Activated CD4-positive, alpha-beta T cell treated with anti-CD3 and anti-CD28 coated beads for 36 hours (primary cell): Measurements from ENCODE around the gene BRCA1. TPM values are rescaled to one million over a fixed set of nuclear protein-coding genes. Genes with fewer than 3 reads are reported as not detected.
"Not testable (repeated sequence)": the region's sequence is repeated elsewhere in the genome, so short reads cannot be mapped to it uniquely, and the experiment has no call there.

Experiments used
- ATAC-seq: fragments of 200-7000 bp; cut with Tn5 transposase; one replicate; pipeline ENCODE4 v1.10.0; 2021; ENCODE audit warnings: mild to moderate bottlenecking, moderate library complexity
- CTCF ChIA-PET: fragments of 350-600 bp; sonication (Branson Sonifier 250); formaldehyde crosslinking; loops from one replicate; lab custom pipeline; 2021; ENCODE audit warnings: antibody characterized with exemption; lab: Charles Lee
- POLR2A ChIA-PET: fragments of 350-600 bp; sonication (Branson Sonifier 250); formaldehyde crosslinking; loops from one replicate; lab custom pipeline; 2021; ENCODE audit warnings: antibody characterized with exemption, inconsistent platforms; lab: Charles Lee
- DNase-seq: peaks from one replicate; pipeline ENCODE4 v3.0.0-alpha.2; 2020
- H3K27ac Mint-ChIP-seq: one replicate; pipeline ENCODE4 v1.8.0; 2021; ENCODE audit warnings: mixed read lengths
- H3K27me3 Mint-ChIP-seq: one replicate; pipeline ENCODE4 v1.8.0; 2021; ENCODE audit warnings: mixed read lengths
- H3K36me3 Mint-ChIP-seq: one replicate; pipeline ENCODE4 v1.8.0; 2021; ENCODE audit warnings: low read depth, mixed read lengths
- H3K4me1 Mint-ChIP-seq: one replicate; pipeline ENCODE4 v1.8.0; 2021; ENCODE audit warnings: mixed read lengths
- H3K4me3 Mint-ChIP-seq: one replicate; pipeline ENCODE4 v1.8.0; 2021; ENCODE audit warnings: mild to moderate bottlenecking, moderate library complexity, mixed read lengths
- H3K9me3 Mint-ChIP-seq: one replicate; pipeline ENCODE4 v1.8.0; 2021; ENCODE audit warnings: low read depth, mixed read lengths
- intact Hi-C, 2 experiments: fragments of 100-400 bp; cut with DNase I in 1 of 2; cut with micrococcal nuclease in 1 of 2; formaldehyde crosslinking; loops; one replicate each; pipeline versions ENCODE4 v1.14.2 to v1.15.1; 2022 to 2024; cut with DNase I, micrococcal nuclease
- total RNA-seq, 2 experiments: library from RNA; stranded (reverse); gene quantifications; one replicate each; pipeline ENCODE4 v1.2.3, GENCODE V29; 2021

The BRCA1 gene
- total RNA-seq, 2 experiments from 2014 or later: 99.9 to 115 TPM

DNA sequence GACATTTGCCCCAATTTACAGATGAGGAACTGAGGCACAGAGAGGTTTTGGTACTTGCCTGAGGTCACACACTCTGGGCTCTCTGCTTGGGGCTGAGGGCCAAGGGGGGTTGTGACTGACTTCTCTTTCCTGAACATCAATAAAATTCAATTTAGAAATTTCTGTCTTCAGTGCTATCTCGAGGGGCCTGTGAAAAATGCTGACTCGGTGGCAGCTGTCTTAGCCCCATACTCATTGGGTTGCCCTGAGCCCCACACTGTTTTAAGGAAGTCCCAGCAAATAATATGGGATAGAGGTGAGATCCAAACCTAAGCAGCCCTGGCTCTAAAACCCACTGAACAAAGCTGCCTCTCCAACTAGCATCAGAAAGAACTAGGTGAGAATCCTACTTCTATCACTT lies 7.0 kb upstream of the BRCA1 start:
- ATAC-seq: no peak
- Mint-ChIP-seq H3K27ac (no peak overlapping the region), H3K4me3 (no peak overlapping the region), H3K27me3 (no peaks in the 10 kb centered on the region), H3K36me3 (peaks cover 45% of the 10 kb centered on the region), H3K4me1 (peaks cover 9% of the 10 kb centered on the region), H3K9me3 (no peaks in the 10 kb centered on the region)
- no peak for DNase-seq
- ChIA-PET POLR2A (interaction anchor here (0.6 kb wide), 1 partner anchor 134 kb away, joined by 4 read pairs; the partner anchor contains the start of gene RPL27), CTCF (interaction anchor here (0.7 kb wide), 1 partner anchor 16 kb away, joined by 3 read pairs; no protein-coding TSS in a partner anchor)
- intact Hi-C loops: no loop called here

DNA sequence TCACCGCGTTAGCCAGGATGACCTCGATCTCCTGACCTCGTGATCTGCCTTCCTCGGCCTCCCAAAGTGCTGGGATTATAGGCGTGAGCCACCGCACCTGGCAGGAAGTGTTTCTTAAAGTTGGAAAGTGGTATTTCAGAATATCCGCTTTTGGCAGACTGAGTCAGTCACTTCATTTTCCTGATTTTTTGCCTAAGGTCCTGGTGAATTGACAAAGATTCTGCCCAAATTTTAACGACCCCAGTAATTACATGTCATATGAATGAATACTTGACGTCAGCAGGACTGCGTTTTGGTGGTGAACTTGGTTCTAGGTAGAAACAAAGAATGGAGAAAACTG lies 4.5 kb upstream of the BRCA1 start:
- ChIA-PET POLR2A (no interaction called here), CTCF (no interaction called here)
- Mint-ChIP-seq H3K4me3 (no peak overlapping the region), H3K27me3 (no peaks in the 10 kb centered on the region), H3K27ac (no peak overlapping the region), H3K9me3 (no peaks in the 10 kb centered on the region), H3K36me3 (peaks cover 42% of the 10 kb centered on the region), H3K4me1 (peaks cover 14% of the 10 kb centered on the region)
- DNase-seq: no peak
- ATAC-seq: no peak
- intact Hi-C loops: loop anchor here in 1 of 2 experiments (10.0 kb wide), 1 partner anchor 185 kb away; no protein-coding TSS in a partner anchor

DNA sequence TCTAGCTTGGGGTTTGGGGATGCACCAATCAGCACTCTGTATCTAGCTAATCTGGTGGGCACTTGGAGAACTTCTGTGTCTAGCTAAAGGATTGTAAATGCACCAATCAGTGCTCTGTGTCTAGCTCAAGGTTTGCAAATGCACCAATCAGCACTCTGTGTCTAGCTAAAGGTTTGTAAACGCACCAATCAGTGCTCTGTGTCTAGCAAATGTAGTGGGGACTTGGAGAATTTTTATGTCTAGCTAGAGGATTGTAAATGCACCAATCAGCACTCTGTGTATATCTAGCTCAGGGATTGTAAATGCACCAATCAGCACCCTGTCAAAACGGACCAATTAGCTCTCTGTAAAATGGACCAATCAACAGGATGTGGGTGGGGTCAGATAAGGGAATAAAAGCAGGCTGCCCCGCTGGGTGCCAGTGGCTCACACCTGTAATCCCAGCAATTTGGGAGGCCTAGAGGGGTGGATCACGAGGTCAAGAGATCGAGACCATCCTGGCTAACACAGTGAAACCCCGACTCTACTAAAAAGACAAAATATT lies 2.2 kb upstream of the BRCA1 start:
- CTCF ChIA-PET: interaction anchor here (0.6 to 1.5 kb wide), 4 partner anchors 42 to 189 kb away, joined by 3 to 5 read pairs (median 3); no protein-coding TSS in a partner anchor
- ATAC-seq, POLR2A ChIA-PET, H3K27me3 Mint-ChIP-seq, DNase-seq, H3K9me3 Mint-ChIP-seq: not testable (repeated sequence)
- peaks cover 19% of the 10 kb centered on the region for H3K4me1 Mint-ChIP-seq
- intact Hi-C loops: loop anchor here in 1 of 2 experiments (10.0 kb wide), 1 partner anchor 187 kb away; no protein-coding TSS in a partner anchor
- H3K27ac Mint-ChIP-seq: peak overlapping the region; percentile 70
- H3K36me3 Mint-ChIP-seq: peaks cover 38% of the 10 kb centered on the region
- H3K4me3 Mint-ChIP-seq: peak overlapping the region; percentile 63

DNA sequence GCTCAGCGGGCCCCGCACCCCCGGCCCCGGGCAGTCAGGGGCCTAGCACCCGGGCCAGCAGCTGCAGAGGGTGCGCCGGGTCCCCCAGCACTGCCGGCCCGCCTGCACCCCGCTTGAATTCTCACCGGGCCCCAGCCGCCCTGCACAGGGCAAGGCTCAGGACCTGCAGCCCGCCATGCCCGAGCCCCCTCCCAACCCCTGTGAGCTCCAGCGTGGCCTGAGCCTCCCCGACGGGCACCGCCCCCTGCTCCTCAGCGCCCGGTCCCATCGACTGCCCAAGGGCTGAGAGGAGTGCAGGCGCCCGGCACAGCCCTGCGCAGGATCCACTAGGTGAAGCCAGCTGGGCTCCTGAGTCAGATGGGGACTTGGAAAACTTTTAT lies 1.7 kb upstream of the BRCA1 start:
- H3K36me3 Mint-ChIP-seq: peaks cover 38% of the 10 kb centered on the region
- ATAC-seq (no peak), DNase-seq (no peak)
- H3K4me1 Mint-ChIP-seq: peaks cover 19% of the 10 kb centered on the region
- no peaks in the 10 kb centered on the region for H3K27me3 Mint-ChIP-seq
- no peaks in the 10 kb centered on the region for H3K9me3 Mint-ChIP-seq
- peak overlapping the region; percentile 63 for H3K4me3 Mint-ChIP-seq
- intact Hi-C loops: loop anchor here in 1 of 2 experiments (10.0 kb wide), 1 partner anchor 188 kb away; no protein-coding TSS in a partner anchor
- ChIA-PET CTCF (interaction anchor here (0.6 to 0.7 kb wide), 2 partner anchors 86 to 189 kb away, joined by 3 read pairs; no protein-coding TSS in a partner anchor), POLR2A (no interaction called here)
- H3K27ac Mint-ChIP-seq: peak overlapping the region; percentile 70

DNA sequence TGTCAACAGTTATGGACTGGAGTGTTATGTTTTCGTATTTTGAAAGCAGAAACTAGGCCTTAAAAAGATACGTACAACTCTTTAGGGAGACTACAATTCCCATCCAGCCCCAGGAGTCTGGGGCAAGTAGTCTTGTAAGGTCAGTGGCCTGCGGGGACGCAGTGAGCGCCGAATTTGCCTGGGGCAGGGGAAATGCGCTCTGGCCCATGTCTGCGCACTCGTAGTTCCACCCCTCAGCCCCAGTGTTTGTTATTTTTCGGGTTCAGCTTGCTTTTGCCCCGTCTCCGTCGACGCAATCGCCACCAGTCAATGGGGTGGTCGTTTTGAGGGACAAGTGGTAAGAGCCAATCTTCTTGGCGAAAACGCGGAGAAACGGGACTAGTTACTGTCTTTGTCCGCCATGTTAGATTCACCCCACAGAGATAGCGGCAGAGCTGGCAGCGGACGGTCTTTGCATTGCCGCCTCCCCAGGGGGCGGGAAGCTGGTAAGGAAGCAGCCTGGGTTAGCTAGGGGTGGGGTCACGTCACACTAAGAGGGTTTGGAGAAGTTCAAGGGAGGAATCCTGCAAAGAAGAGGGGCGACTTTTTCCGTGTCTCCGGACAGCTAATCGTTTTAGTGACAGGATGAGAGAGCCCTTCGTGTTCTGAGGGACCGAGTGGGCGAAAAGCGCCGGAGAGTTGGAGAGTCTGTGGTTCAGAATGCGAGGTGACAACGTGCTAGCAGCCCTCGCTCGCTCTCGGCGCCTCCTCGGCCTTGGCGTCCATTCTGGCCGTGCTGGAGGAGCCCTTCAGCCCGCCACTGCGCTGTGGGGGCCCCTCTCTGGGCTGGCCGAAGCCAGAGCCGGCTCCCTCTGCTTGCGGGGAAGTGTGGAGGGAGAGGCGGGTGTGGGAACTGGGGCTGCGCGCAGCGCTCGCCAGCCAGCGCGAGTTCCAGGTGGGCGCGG lies 1.1 kb upstream of the BRCA1 start:
- ATAC-seq (no peak), DNase-seq (peak; percentile 22)
- intact Hi-C loops: loop anchor here (1.0 to 10.0 kb wide), 11 partner anchors 44 to 517 kb away; partner anchors contain the start of genes RPL27 (in 2 of the 2), AARSD1 (in 1 of the 2), CNTD1 (in 1 of the 2) and COA3 (in 1 of the 2)
- ChIA-PET CTCF (no interaction called here), POLR2A (no interaction called here)
- H3K36me3 Mint-ChIP-seq: peaks cover 41% of the 10 kb centered on the region
- H3K27me3 Mint-ChIP-seq: no peaks in the 10 kb centered on the region
- H3K9me3 Mint-ChIP-seq: no peaks in the 10 kb centered on the region
- H3K4me3 Mint-ChIP-seq: peak overlapping the region; percentile 99
- H3K4me1 Mint-ChIP-seq: peaks cover 19% of the 10 kb centered on the region
- H3K27ac Mint-ChIP-seq: peak overlapping the region; percentile 99

DNA sequence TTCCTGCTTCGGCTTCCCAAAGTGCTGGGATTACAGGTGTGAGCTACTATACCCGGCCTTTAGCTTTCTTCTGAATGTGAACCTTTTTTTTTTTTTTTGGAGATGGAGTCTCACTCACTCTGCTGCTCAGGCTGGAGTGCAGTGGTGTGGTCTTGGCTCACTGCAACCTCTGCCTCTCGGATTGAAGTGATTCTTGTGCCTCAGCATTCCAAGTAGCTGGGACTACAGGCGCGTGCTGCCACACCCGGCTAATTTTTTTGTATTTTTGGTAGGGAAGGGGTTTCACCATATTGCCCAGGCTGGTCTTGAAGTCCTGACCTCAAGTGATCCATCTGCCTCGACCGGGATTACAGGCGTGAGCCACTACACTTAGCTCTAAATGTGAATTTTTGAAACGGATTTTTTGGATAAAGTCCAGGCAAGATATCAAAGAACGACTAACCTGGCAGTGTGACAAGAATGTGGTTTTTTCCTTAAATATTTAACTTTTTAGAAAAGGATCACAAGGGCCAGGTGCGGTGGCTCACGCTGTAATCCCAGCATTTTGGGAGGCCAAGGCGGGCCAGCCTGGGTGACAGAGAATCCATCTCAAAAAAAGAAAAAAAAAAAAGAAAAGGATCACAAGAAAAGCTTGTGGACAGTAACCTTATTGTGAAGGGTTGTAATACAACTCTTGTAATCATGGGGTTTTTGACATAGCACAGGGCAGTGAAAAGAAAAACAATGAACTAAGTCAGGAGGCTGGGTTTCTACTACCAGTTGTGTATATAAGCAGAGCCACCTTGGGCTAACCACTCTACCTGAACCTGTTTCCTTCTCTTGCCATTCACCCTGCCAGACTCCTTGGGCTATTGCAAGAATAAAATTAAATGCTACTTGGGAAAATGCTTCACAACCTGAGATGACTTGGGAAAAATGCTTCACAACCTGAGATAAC lies 6.2 kb downstream of the BRCA1 start:
- peaks cover 1% of the 10 kb centered on the region for H3K4me1 Mint-ChIP-seq
- intact Hi-C loops: no loop called here
- no peaks in the 10 kb centered on the region for H3K9me3 Mint-ChIP-seq
- no peak for ATAC-seq
- ChIA-PET POLR2A (no interaction called here), CTCF (no interaction called here)
- DNase-seq: no peak
- no peak overlapping the region for H3K27ac Mint-ChIP-seq
- no peak overlapping the region for H3K4me3 Mint-ChIP-seq
- H3K36me3 Mint-ChIP-seq: peaks cover 24% of the 10 kb centered on the region
- no peaks in the 10 kb centered on the region for H3K27me3 Mint-ChIP-seq

DNA sequence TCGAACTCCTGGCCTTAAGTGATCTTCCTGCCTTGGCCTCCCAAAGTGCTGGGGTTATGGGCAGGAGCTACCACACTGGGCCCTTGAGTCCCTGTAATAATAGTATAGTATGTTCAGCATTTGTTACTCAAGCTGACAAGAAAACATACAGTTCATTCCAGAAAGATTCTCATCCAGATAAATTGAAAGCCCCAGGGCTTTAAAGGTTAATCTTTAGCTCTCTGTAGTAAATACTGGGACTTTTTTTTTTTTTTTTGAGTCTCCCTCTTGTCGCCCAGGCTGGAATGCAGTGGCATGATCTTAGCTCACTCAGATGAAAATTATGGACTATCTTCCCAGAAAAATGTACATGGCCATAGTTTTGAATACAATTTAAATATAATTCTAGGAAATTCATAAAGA lies 11.0 kb downstream of the BRCA1 start:
- Mint-ChIP-seq H3K4me3 (no peak overlapping the region), H3K4me1 (no peaks in the 10 kb centered on the region), H3K9me3 (no peaks in the 10 kb centered on the region), H3K27me3 (no peaks in the 10 kb centered on the region), H3K27ac (no peak overlapping the region), H3K36me3 (peaks cover 28% of the 10 kb centered on the region)
- intact Hi-C loops: no loop called here
- DNase-seq (no peak), ATAC-seq (no peak)
- POLR2A ChIA-PET: no interaction called here
- CTCF ChIA-PET: interaction anchor here (0.6 kb wide), 1 partner anchor 92 kb away, joined by 3 read pairs; no protein-coding TSS in a partner anchor

DNA sequence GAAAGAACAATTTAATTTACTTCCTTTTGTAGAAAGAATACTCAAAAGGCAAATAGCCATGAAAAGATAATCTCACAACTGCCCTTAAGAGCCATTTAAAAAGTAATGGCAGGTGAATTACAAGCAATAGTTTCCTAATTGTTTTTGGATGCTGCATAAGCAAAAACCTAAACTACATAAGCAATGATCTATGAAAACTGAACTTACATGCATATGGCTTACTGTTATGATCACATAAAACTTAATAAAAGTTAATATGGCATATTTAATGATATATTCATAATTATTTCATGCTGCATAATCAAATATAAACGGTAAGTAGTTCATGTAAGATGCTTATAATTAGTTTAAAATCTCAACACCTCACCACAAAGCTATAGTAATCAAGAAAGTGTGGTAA lies 18.6 kb downstream of the BRCA1 start:
- Mint-ChIP-seq H3K27me3 (no peaks in the 10 kb centered on the region), H3K27ac (no peak overlapping the region), H3K4me3 (no peak overlapping the region), H3K36me3 (peaks cover 45% of the 10 kb centered on the region), H3K9me3 (no peaks in the 10 kb centered on the region), H3K4me1 (no peaks in the 10 kb centered on the region)
- ChIA-PET POLR2A (no interaction called here), CTCF (no interaction called here)
- DNase-seq (no peak), ATAC-seq (no peak)
- intact Hi-C loops: loop anchor here in 1 of 2 experiments (5.0 kb wide), 1 partner anchor 86 kb away; no protein-coding TSS in a partner anchor

DNA sequence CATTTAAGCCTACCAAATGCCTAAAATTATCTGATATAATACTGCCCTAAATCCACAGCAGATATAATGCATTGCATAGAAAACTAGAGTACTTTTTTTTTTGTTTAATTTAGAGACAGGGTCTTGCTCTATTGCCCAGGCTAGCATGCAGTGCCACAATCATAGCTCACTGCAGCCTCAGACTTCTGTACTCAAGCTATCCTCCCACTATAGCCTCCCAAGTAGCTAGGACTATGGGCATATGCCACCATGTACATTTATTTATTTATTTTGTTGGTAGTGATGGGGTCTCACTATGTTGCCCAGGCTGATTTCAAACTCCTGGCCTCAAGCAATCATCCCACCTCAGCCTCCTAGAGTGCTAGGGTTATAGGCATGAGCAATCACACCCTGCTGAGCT lies 20.0 kb downstream of the BRCA1 start:
- Mint-ChIP-seq H3K9me3 (no peaks in the 10 kb centered on the region), H3K27me3 (no peaks in the 10 kb centered on the region), H3K27ac (no peak overlapping the region), H3K4me1 (no peaks in the 10 kb centered on the region), H3K36me3 (peaks cover 46% of the 10 kb centered on the region), H3K4me3 (no peak overlapping the region)
- no peak for ATAC-seq
- POLR2A ChIA-PET: no interaction called here
- intact Hi-C loops: loop anchor here in 1 of 2 experiments (5.0 kb wide), 1 partner anchor 87 kb away; no protein-coding TSS in a partner anchor
- CTCF ChIA-PET: no interaction called here
- DNase-seq: no peak

DNA sequence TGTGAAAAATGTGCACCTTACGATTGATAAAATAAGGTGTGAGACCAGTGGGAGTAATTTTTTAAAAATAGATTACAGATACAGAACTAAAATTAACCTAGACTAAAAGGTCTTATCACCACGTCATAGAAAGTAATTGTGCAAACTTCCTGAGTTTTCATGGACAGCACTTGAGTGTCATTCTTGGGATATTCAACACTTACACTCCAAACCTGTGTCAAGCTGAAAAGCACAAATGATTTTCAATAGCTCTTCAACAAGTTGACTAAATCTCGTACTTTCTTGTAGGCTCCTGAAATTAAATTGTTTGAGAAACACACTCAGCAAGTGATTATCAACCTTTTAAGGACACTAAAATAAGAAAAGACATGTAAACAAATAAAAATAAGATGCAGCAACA lies 20.5 kb downstream of the BRCA1 start:
- intact Hi-C loops: loop anchor here in 1 of 2 experiments (5.0 kb wide), 1 partner anchor 88 kb away; no protein-coding TSS in a partner anchor

More for the DNA sequence above, 20.5 kb downstream of the BRCA1 start:
- Mint-ChIP-seq H3K4me1 (no peaks in the 10 kb centered on the region), H3K36me3 (peaks cover 48% of the 10 kb centered on the region), H3K9me3 (no peaks in the 10 kb centered on the region), H3K27ac (no peak overlapping the region), H3K4me3 (no peak overlapping the region), H3K27me3 (no peaks in the 10 kb centered on the region)
- DNase-seq: no peak
- ATAC-seq: no peak
- CTCF ChIA-PET: no interaction called here
- POLR2A ChIA-PET: interaction anchor here (0.6 kb wide), 1 partner anchor 51 kb away, joined by 5 read pairs; no protein-coding TSS in a partner anchor
